Vagina (tissue), 2 donors: ENCODE results near the gene TECPR1.

Experiments used
- POLR2A ChIP-seq, 2 donors: fragments of 450-650 bp; IDR thresholded peaks; one replicate each; pipeline ENCODE4 v1.6.1; 2017; ENCODE audit warnings: antibody characterized with exemption in 2 of 2, mild to moderate bottlenecking in 2 of 2, moderate library complexity in 2 of 2
- POLR2AphosphoS5 ChIP-seq, 2 donors: sonication (generic); formaldehyde crosslinking; IDR thresholded peaks; one replicate each; pipeline ENCODE4 v1.9.0; 2017; ENCODE audit warnings: antibody characterized with exemption in 2 of 2, mild to moderate bottlenecking in 2 of 2, low read depth in 1 of 2; ENCODE audit not compliant: insufficient read depth in 1 of 2
- TF ChIP-seq, protein P1 (sequence below), 3 experiments: fragments of 450-650 bp in 2 of 3; fragments of 200-600 bp in 1 of 3; sonication (generic) in 1 of 3; IDR thresholded peaks; one replicate each; pipeline ENCODE4 v1.5.1; 2017 to 2019; ENCODE audit warnings: antibody characterized with exemption in 3 of 3, mild to moderate bottlenecking in 2 of 3, moderate library complexity in 2 of 3

DNA sequence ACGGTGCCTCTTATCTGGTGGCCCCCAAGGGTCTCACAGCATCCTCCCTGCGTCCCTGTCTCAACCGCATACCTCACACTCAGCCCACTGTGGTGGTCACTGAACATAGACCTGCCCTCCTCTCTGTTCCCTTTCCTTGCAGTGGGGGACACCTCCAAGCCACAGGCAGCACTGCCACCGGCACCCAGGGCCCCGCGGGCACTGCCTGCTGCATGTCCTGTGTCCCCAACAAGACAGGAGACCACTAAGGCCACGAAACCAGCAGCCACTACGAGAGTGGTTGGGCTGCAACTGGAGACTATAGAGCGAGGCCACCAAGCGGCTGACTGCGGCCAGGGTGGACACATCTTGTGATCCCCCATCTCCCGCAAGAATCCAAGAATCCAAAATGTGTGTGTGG is 44.8 kb upstream of the TECPR1 start:
- TF ChIP-seq POLR2A (IDR thresholded peaks at IDR 0.05) (no peak), POLR2AphosphoS5 (IDR thresholded peaks at IDR 0.05; ENCODE audit: insufficient read depth in 1 of 2, low read depth in 1 of 2) (no peak)
- TF ChIP-seq, protein P1, sequence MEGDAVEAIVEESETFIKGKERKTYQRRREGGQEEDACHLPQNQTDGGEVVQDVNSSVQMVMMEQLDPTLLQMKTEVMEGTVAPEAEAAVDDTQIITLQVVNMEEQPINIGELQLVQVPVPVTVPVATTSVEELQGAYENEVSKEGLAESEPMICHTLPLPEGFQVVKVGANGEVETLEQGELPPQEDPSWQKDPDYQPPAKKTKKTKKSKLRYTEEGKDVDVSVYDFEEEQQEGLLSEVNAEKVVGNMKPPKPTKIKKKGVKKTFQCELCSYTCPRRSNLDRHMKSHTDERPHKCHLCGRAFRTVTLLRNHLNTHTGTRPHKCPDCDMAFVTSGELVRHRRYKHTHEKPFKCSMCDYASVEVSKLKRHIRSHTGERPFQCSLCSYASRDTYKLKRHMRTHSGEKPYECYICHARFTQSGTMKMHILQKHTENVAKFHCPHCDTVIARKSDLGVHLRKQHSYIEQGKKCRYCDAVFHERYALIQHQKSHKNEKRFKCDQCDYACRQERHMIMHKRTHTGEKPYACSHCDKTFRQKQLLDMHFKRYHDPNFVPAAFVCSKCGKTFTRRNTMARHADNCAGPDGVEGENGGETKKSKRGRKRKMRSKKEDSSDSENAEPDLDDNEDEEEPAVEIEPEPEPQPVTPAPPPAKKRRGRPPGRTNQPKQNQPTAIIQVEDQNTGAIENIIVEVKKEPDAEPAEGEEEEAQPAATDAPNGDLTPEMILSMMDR (IDR thresholded peaks at IDR 0.05) = no peak
